GM12873 (cell line): Measurements from ENCODE around the gene DGKD.
A peak's percentile ranks its signal among the peaks of the same experiment; 100 is the strongest.

Experiments
- TF ChIP-seq, protein P1 (sequence below): IDR thresholded peaks from 2 replicates; pipeline ENCODE4 v1.5.1; 2012; ENCODE audit warnings: low read depth, mild to moderate bottlenecking, moderate library complexity, low read length, control low read depth; ENCODE audit not compliant: insufficient read depth; ENCODE audit errors: missing control alignments

The DGKD gene

GRCh38 chr2:233353769-233354499, at the start of gene DGKD:
DGKD (plus strand) TSS chr2:233354494; CDS start chr2:233354519, 25 bp downstream.
- TF ChIP-seq, protein P1, sequence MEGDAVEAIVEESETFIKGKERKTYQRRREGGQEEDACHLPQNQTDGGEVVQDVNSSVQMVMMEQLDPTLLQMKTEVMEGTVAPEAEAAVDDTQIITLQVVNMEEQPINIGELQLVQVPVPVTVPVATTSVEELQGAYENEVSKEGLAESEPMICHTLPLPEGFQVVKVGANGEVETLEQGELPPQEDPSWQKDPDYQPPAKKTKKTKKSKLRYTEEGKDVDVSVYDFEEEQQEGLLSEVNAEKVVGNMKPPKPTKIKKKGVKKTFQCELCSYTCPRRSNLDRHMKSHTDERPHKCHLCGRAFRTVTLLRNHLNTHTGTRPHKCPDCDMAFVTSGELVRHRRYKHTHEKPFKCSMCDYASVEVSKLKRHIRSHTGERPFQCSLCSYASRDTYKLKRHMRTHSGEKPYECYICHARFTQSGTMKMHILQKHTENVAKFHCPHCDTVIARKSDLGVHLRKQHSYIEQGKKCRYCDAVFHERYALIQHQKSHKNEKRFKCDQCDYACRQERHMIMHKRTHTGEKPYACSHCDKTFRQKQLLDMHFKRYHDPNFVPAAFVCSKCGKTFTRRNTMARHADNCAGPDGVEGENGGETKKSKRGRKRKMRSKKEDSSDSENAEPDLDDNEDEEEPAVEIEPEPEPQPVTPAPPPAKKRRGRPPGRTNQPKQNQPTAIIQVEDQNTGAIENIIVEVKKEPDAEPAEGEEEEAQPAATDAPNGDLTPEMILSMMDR: peak; percentile 37

GRCh38 chr2:233307565-233307964, 46.7 kb upstream of the DGKD start, which contains the start of gene SAG:
SAG (plus strand) TSS chr2:233307816; CDS start chr2:233309190, 1,374 bp downstream.
- TF ChIP-seq, protein P1: no peak

GRCh38 chr2:233311241-233311926, 42.9 kb upstream of the DGKD start:
- TF ChIP-seq, protein P1: no peak

GRCh38 chr2:233312874-233313273, 41.4 kb upstream of the DGKD start:
- TF ChIP-seq, protein P1: no peak

DNA sequence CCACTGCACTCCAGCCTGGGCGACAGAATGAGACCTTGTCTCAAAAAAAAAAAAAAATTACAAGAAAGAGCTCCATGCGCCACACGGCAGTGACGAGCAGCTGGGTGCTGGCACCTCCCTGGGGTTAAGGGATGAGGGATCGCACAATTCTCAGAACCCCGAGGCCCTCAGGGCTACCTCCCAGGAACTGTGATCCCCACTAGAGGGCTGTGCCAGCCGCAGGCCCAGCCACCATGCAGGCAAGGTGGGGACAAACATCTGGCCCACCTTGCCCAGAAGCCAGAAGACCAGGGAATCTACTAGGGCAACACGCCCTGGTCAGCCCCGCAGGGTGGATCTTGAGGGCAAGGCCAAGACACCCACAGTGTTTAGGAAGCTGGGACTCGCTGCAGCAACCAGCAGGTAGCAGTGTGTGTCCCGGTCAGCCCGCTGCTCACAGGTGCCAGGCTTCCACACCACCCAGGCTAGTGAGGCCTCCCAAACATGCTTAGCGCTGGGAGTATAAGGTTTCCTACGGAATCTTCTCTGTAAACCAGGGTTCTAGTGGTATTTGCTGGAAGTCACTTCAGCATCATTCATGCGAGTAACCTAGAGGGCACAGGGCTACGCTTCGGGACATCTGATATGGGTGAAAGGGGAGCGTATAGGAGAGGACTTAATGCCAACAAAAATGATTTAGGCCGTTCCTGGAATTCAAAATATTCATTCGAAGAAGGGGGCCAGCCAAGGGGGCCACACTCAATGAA, 39.9 kb upstream of the DGKD start:
- TF ChIP-seq, protein P1: no peak

DNA sequence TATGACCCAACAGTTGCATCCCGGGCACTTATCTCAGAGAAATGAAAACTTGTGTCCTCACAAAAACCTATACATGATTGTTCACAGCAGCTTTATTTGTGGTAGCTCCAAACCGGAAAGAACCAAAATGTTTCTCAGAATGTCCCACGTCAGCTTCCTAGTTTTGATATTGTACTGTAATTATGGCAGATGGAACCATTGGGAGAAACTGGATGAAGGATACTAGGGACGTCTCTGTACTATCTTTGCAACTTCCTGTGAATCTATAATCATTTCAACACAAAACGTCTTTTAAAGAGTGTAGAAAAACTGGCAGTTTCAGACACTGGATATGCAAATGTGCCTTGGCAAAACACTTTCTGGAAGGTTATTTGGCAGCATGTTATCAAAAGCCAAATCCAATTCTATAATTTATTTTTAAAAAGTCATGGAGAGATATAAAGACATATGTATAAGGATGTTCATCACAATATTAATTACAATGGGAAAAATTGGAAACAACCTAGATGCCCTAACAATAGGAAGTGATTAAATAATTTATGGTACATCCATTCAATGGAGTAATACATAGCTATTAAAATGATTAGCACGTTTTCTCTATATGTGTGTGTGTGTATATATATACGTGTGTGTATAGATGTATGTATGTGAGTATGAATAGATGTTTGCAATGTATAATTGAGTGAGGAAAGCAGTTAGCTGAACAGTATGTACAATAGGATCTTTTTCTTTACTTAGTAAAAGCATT, 36.9 kb upstream of the DGKD start:
- TF ChIP-seq, protein P1: no peak
